ENCODE data around the gene PPP1R14B.

GRCh38 chr11:64261556-64262080 lies 14.9 kb upstream of the PPP1R14B start:
- TF ChIP-seq EZH2 (IDR thresholded peaks at IDR 0.05; ENCODE audit: insufficient read depth, poor library complexity, severe bottlenecking) (no peak), EZH2phosphoT487 (IDR thresholded peaks at IDR 0.05; ENCODE audit: insufficient read depth, low read depth) (no peak)

Measured in GM23248 (cell line).